Measurements from ENCODE around the gene ZNF787. TPM values are rescaled to one million over a fixed set of nuclear protein-coding genes. Genes with fewer than 3 reads are reported as not detected.
A peak's percentile ranks its signal among the peaks of the same experiment; 100 is the strongest.

Gene ZNF787
- total RNA-seq, 1 experiment from 2014 or later, result 111 TPM

GRCh38 chr19:56110515-56111448 lies 10.3 kb downstream of the ZNF787 start:
- Histone ChIP-seq H3K4me3 (ENCODE audit: low read length) (no peak overlapping the region), H3K36me3 (ENCODE audit: low read depth, low read length) (peaks cover 10% of the 10 kb centered on the region; the same call in 1 of the 2 replicates), H3K27me3 (ENCODE audit: low read length) (no peaks in the 10 kb centered on the region), H3K9me2 (replicated peaks; ENCODE audit: low read length) (no peaks in the 10 kb centered on the region), H3K4me1 (ENCODE audit: insufficient read depth, low read length) (no peaks in the 10 kb centered on the region), H3K79me2 (ENCODE audit: low read length) (peaks cover 100% of the 10 kb centered on the region), H3F3A (ENCODE audit: low read length, unreplicated experiment) (no peaks in the 10 kb centered on the region), H2AFZ (ENCODE audit: low read length) (no peak overlapping the region), H4K20me1 (ENCODE audit: low read length) (peaks cover 75% of the 10 kb centered on the region), H3K27ac (ENCODE audit: low read length) (no peak overlapping the region), H3K9me3 (ENCODE audit: low read length) (no peaks in the 10 kb centered on the region), H3K9ac (ENCODE audit: low read length) (no peak overlapping the region), H3K4me2 (ENCODE audit: low read length) (no peak overlapping the region)
- intact Hi-C loops (cut with micrococcal nuclease), result no loop called here
- ChIA-PET CTCF (no interaction called here), POLR2A (ENCODE audit: unreplicated experiment) (no interaction called here)
- no TSS peak for BruUV-seq (replicated peaks)
- DNase-seq (no peak), ATAC-seq (peak; percentile 56; the same call in 1 of the 2 replicates)
- TF ChIP-seq EZH2 (IDR thresholded peaks at IDR 0.05; ENCODE audit: low read length, unreplicated experiment), result no peak
- TF ChIP-seq EZH2phosphoT487 (IDR thresholded peaks at IDR 0.05; ENCODE audit: borderline replicate concordance, low read length), result no peak
- TF ChIP-seq, protein P1, sequence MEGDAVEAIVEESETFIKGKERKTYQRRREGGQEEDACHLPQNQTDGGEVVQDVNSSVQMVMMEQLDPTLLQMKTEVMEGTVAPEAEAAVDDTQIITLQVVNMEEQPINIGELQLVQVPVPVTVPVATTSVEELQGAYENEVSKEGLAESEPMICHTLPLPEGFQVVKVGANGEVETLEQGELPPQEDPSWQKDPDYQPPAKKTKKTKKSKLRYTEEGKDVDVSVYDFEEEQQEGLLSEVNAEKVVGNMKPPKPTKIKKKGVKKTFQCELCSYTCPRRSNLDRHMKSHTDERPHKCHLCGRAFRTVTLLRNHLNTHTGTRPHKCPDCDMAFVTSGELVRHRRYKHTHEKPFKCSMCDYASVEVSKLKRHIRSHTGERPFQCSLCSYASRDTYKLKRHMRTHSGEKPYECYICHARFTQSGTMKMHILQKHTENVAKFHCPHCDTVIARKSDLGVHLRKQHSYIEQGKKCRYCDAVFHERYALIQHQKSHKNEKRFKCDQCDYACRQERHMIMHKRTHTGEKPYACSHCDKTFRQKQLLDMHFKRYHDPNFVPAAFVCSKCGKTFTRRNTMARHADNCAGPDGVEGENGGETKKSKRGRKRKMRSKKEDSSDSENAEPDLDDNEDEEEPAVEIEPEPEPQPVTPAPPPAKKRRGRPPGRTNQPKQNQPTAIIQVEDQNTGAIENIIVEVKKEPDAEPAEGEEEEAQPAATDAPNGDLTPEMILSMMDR (conservative IDR thresholded peaks at IDR 0.05; ENCODE audit: low read depth, low read length), result no peak

GRCh38 chr19:56109226-56109625 lies 11.9 kb downstream of the ZNF787 start:
- no peaks in the 10 kb centered on the region for H3K4me1 ChIP-seq (ENCODE audit: insufficient read depth, low read length)
- peaks cover 74% of the 10 kb centered on the region for H4K20me1 ChIP-seq (ENCODE audit: low read length)
- POLR2A ChIA-PET (ENCODE audit: unreplicated experiment), result no interaction called here
- H3F3A ChIP-seq (ENCODE audit: low read length, unreplicated experiment), result no peaks in the 10 kb centered on the region
- peaks cover 12% of the 10 kb centered on the region; the same call in 1 of the 2 replicates for H3K36me3 ChIP-seq (ENCODE audit: low read depth, low read length)
- no peak overlapping the region for H3K9ac ChIP-seq (ENCODE audit: low read length)
- no peaks in the 10 kb centered on the region for H3K9me3 ChIP-seq (ENCODE audit: low read length)
- intact Hi-C loops (cut with micrococcal nuclease), result no loop called here
- no peak overlapping the region for H2AFZ ChIP-seq (ENCODE audit: low read length)
- H3K9me2 ChIP-seq (replicated peaks; ENCODE audit: low read length), result no peaks in the 10 kb centered on the region
- TF ChIP-seq, protein P1 (conservative IDR thresholded peaks at IDR 0.05; ENCODE audit: low read depth, low read length), result no peak
- TF ChIP-seq EZH2 (IDR thresholded peaks at IDR 0.05; ENCODE audit: low read length, unreplicated experiment), result no peak
- no peak for TF ChIP-seq EZH2phosphoT487 (IDR thresholded peaks at IDR 0.05; ENCODE audit: borderline replicate concordance, low read length)
- ATAC-seq (no peak), DNase-seq (no peak)
- no peak overlapping the region for H3K4me3 ChIP-seq (ENCODE audit: low read length)
- no peaks in the 10 kb centered on the region for H3K27me3 ChIP-seq (ENCODE audit: low read length)
- H3K79me2 ChIP-seq (ENCODE audit: low read length), result peaks cover 100% of the 10 kb centered on the region
- H3K27ac ChIP-seq (ENCODE audit: low read length), result no peak overlapping the region
- no peak overlapping the region for H3K4me2 ChIP-seq (ENCODE audit: low read length)
- CTCF ChIA-PET, result no interaction called here
- BruUV-seq (replicated peaks), result no TSS peak

Data from PC-3 (cell line).